Tibial nerve (tissue), 3 donors: ENCODE measurements around the gene KCNG3.

ENCODE experiments used
- POLR2A ChIP-seq, 2 donors: fragments of 450-650 bp; IDR thresholded peaks; one replicate each; pipeline ENCODE4 v1.6.1; 2017; ENCODE audit warnings: antibody characterized with exemption in 2 of 2, mild to moderate bottlenecking in 2 of 2, moderate library complexity in 2 of 2
- TF ChIP-seq, protein P1 (sequence below), 5 experiments: fragments of 200-600 bp in 3 of 5; fragments of 450-650 bp in 2 of 5; sonication (generic) in 3 of 5; IDR thresholded peaks; one replicate each; pipeline ENCODE4 v1.5.1; 2016 to 2019; ENCODE audit warnings: antibody characterized with exemption in 5 of 5, mild to moderate bottlenecking in 3 of 5, moderate library complexity in 2 of 5

DNA sequence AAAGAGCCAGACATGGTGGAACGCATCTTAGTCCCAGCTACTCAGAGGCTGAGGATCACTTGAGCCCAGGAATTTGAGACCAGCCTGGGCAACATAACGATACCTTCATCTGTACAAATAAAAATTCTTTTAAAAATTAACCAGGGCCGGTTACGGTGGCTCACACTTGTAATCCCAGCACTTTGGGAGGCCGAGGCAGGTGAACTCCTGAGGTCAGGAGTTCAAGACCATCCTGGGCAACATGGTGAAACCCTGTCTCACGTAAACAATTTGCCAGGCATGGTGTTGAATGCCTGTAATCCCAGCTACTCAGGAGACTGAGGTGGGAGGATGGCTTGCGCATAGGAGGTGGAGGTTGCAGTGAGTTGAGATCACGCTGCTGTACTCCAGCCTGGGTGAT is 25.8 kb upstream of the KCNG3 start:
- TF ChIP-seq, protein P1, sequence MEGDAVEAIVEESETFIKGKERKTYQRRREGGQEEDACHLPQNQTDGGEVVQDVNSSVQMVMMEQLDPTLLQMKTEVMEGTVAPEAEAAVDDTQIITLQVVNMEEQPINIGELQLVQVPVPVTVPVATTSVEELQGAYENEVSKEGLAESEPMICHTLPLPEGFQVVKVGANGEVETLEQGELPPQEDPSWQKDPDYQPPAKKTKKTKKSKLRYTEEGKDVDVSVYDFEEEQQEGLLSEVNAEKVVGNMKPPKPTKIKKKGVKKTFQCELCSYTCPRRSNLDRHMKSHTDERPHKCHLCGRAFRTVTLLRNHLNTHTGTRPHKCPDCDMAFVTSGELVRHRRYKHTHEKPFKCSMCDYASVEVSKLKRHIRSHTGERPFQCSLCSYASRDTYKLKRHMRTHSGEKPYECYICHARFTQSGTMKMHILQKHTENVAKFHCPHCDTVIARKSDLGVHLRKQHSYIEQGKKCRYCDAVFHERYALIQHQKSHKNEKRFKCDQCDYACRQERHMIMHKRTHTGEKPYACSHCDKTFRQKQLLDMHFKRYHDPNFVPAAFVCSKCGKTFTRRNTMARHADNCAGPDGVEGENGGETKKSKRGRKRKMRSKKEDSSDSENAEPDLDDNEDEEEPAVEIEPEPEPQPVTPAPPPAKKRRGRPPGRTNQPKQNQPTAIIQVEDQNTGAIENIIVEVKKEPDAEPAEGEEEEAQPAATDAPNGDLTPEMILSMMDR (IDR thresholded peaks at IDR 0.05), result no peak
- no peak for TF ChIP-seq POLR2A (IDR thresholded peaks at IDR 0.05)
